ENCODE data around the gene NHLH1. TPM values are rescaled to one million over a fixed set of nuclear protein-coding genes. Genes with fewer than 3 reads are reported as not detected.

NHLH1 gene
- total RNA-seq: under 1 TPM; 0.33 to 0.43 TPM

GRCh38 chr1:160366731-160367515, at the start of gene NHLH1:
Gene NHLH1, plus strand, starts transcription at chr1:160367071. Its CDS starts 3,661 bp downstream, at chr1:160370732.
- ATAC-seq (ENCODE audit: low read depth) (no peak), DNase-seq (no peak)
- peaks cover 14% of the 10 kb centered on the region for H3K4me1 Mint-ChIP-seq
- H3K27ac Mint-ChIP-seq: peak within 1 kb of the TSS; percentile 61
- H3K27me3 Mint-ChIP-seq: no peaks in the 10 kb centered on the region
- no peaks in the 10 kb centered on the region for H3K9me3 Mint-ChIP-seq
- H3K36me3 Mint-ChIP-seq: no peaks in the 10 kb centered on the region
- no peak within 1 kb of the TSS for H3K4me3 Mint-ChIP-seq
- POLR2A ChIA-PET: no interaction called here

- peaks cover 49% of the 10 kb centered on the region for H3K36me3 Mint-ChIP-seq
- DNase-seq (no peak), ATAC-seq (ENCODE audit: low read depth) (no peak)
- no peaks in the 10 kb centered on the region for H3K27me3 Mint-ChIP-seq
- no peak overlapping the region for H3K27ac Mint-ChIP-seq
- H3K4me1 Mint-ChIP-seq: no peaks in the 10 kb centered on the region
- no peak overlapping the region for H3K4me3 Mint-ChIP-seq
- H3K9me3 Mint-ChIP-seq: no peaks in the 10 kb centered on the region
- POLR2A ChIA-PET: no interaction called here
Observed at GRCh38 chr1:160322831-160323230, 44.0 kb upstream of the NHLH1 start.

GRCh38 chr1:160325252-160325651, 41.6 kb upstream of the NHLH1 start:
- Mint-ChIP-seq H3K4me3 (no peak overlapping the region), H3K9me3 (no peaks in the 10 kb centered on the region), H3K27me3 (no peaks in the 10 kb centered on the region), H3K4me1 (no peaks in the 10 kb centered on the region), H3K27ac (no peak overlapping the region), H3K36me3 (peaks cover 35% of the 10 kb centered on the region)
- POLR2A ChIA-PET: no interaction called here
- DNase-seq (no peak), ATAC-seq (ENCODE audit: low read depth) (no peak)

DNA sequence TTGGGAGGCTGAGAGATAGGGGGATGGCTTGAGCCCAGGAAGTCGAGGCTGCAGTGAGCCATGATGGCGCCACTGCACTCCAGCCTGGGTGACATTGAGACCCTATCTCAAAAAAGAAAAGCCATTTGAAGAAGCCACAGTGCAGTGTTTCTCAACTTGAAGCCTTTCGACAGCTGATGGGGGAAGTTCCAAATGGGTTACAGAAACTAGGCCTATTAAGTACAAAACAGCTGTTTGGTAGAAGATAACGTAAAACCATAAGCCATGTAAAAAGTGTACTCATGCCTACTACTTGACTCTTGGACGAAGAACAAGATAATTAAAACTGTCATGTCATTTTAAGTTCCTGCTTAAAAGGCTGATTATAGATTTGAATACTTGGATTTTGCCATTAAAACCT, 40.5 kb upstream of the NHLH1 start:
- Mint-ChIP-seq H3K4me1 (no peaks in the 10 kb centered on the region), H3K4me3 (no peak overlapping the region), H3K9me3 (no peaks in the 10 kb centered on the region), H3K27me3 (no peaks in the 10 kb centered on the region), H3K27ac (no peak overlapping the region), H3K36me3 (peaks cover 30% of the 10 kb centered on the region)
- POLR2A ChIA-PET: no interaction called here
- no peak for DNase-seq
- no peak for ATAC-seq (ENCODE audit: low read depth)

DNA sequence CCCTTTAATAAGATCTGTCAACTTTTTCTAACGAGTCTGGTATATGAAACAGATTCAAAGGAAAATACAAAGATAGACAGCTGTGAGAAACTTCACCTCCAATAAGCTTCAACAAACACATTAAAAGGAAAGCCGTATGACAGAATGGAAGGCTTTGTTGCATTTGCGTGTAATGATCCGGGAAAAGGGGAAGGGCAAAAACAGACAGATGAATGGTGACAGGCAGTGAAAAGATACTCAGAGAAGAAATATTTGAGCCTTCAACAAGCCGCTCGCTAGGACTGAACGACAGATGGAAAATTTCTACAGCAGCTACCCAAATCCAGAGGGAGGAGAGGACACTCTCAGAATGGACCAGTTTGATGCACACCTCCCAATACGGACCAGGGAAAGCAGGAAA, 38.7 kb upstream of the NHLH1 start:
- H3K27ac Mint-ChIP-seq: no peak overlapping the region
- POLR2A ChIA-PET: interaction anchor here (1.2 kb wide), 1 partner anchor 8 kb away, joined by 3 read pairs; no protein-coding TSS in a partner anchor
- ATAC-seq (ENCODE audit: low read depth) (no peak), DNase-seq (no peak)
- no peak overlapping the region for H3K4me3 Mint-ChIP-seq
- H3K36me3 Mint-ChIP-seq: peaks cover 24% of the 10 kb centered on the region
- no peaks in the 10 kb centered on the region for H3K9me3 Mint-ChIP-seq
- no peaks in the 10 kb centered on the region for H3K4me1 Mint-ChIP-seq
- H3K27me3 Mint-ChIP-seq: no peaks in the 10 kb centered on the region

DNA sequence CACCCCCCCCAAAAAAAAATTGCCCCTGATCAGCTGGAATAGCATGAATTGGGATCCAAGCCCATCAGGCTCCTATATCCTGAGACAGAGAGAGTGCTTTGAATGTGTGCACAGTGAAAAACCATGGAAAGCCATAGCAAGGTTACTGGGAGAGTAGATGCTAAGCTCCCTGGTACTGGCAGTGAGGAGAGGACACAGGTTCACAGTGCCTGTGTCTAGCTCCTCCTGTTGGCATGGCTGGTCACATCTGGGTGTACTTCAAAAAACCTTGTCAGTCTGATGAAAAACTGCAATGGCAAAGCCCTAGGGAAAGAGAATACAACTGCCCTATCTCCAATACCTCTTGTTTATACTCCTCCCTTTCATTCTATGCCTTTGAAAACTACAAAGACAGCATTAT, 36.8 kb upstream of the NHLH1 start:
- POLR2A ChIA-PET: no interaction called here
- DNase-seq: no peak
- Mint-ChIP-seq H3K9me3 (no peaks in the 10 kb centered on the region), H3K4me3 (no peak overlapping the region), H3K27ac (no peak overlapping the region), H3K27me3 (no peaks in the 10 kb centered on the region), H3K4me1 (no peaks in the 10 kb centered on the region), H3K36me3 (peaks cover 20% of the 10 kb centered on the region)
- ATAC-seq (ENCODE audit: low read depth): no peak

- no peak overlapping the region for H3K4me3 Mint-ChIP-seq
- H3K4me1 Mint-ChIP-seq: no peaks in the 10 kb centered on the region
- no peak for DNase-seq
- no peak overlapping the region for H3K27ac Mint-ChIP-seq
- no peaks in the 10 kb centered on the region for H3K9me3 Mint-ChIP-seq
- no peak for ATAC-seq (ENCODE audit: low read depth)
- POLR2A ChIA-PET: interaction anchor here (0.5 to 0.7 kb wide), 2 partner anchors 83 to 612 kb away, joined by 3 to 4 read pairs; no protein-coding TSS in a partner anchor
- no peaks in the 10 kb centered on the region for H3K27me3 Mint-ChIP-seq
- H3K36me3 Mint-ChIP-seq: peaks cover 16% of the 10 kb centered on the region
Observed at GRCh38 chr1:160332516-160332915, 34.4 kb upstream of the NHLH1 start.

DNA sequence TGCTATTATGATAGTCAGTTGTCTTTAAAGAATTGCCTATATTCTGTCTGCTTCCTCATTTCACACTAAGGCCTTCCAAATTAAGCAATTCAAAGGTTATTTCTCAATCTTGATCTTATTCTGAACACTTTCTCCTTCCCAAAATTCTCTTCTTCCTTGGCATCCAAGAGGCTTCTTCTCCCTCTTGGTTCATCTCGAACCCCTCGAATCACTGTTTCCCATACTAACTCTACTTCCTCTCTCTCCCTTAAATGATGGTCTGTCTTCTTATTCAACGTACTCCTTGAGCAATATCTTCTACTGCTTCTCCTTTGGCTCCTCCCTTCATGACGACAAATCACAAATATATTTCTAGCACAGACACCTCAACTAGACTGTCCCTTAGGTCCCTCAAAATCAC, 28.3 kb upstream of the NHLH1 start:
- no peaks in the 10 kb centered on the region for H3K27me3 Mint-ChIP-seq
- no peak overlapping the region for H3K27ac Mint-ChIP-seq
- H3K4me1 Mint-ChIP-seq: peaks cover 25% of the 10 kb centered on the region
- POLR2A ChIA-PET: no interaction called here
- H3K36me3 Mint-ChIP-seq: peaks cover 21% of the 10 kb centered on the region
- H3K9me3 Mint-ChIP-seq: no peaks in the 10 kb centered on the region
- ATAC-seq (ENCODE audit: low read depth) (no peak), DNase-seq (no peak)
- no peak overlapping the region for H3K4me3 Mint-ChIP-seq

DNA sequence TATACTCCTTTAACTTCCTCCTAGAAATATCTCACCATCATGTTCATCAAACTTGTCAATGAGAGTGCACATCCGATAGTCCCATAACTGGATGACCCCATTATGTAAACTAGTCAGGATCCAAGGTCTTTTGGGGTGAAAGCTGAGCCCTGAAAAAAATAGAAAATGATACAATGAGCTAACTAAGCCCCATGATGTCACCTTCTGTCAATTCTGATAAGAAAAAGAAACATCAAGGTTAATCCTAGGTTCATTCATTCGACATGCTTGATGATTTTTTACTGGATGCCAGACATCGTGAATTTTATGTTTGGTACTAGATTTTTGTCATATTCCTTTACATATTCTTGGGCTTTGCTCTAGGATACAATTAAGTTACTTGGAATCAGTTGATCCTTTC, 26.7 kb upstream of the NHLH1 start:
- Mint-ChIP-seq H3K36me3 (peaks cover 26% of the 10 kb centered on the region), H3K4me1 (peaks cover 35% of the 10 kb centered on the region), H3K27ac (no peak overlapping the region), H3K4me3 (no peak overlapping the region), H3K27me3 (no peaks in the 10 kb centered on the region), H3K9me3 (no peaks in the 10 kb centered on the region)
- DNase-seq (no peak), ATAC-seq (ENCODE audit: low read depth) (no peak)
- POLR2A ChIA-PET: interaction anchor here (0.5 kb wide), 1 partner anchor 79 kb away, joined by 3 read pairs; no protein-coding TSS in a partner anchor

- no peak for ATAC-seq (ENCODE audit: low read depth)
- POLR2A ChIA-PET: no interaction called here
Observed at GRCh38 chr1:160340866-160341265, 26.0 kb upstream of the NHLH1 start.

GRCh38 chr1:160342526-160342925, 24.3 kb upstream of the NHLH1 start:
- peaks cover 24% of the 10 kb centered on the region for H3K36me3 Mint-ChIP-seq
- H3K4me3 Mint-ChIP-seq: peak overlapping the region; percentile 100
- H3K9me3 Mint-ChIP-seq: no peaks in the 10 kb centered on the region
- ATAC-seq (ENCODE audit: low read depth) (peak; percentile 3), DNase-seq (no peak)
- peaks cover 44% of the 10 kb centered on the region for H3K4me1 Mint-ChIP-seq
- H3K27me3 Mint-ChIP-seq: no peaks in the 10 kb centered on the region
- peak overlapping the region; percentile 100 for H3K27ac Mint-ChIP-seq
- POLR2A ChIA-PET: interaction anchor here (1.6 kb wide), 1 partner anchor 8 kb away, joined by 4 read pairs; no protein-coding TSS in a partner anchor

More at GRCh38 chr1:160340866-160341265, 26.0 kb upstream of the NHLH1 start:
- Mint-ChIP-seq H3K4me3 (peak overlapping the region; percentile 3), H3K27ac (peak overlapping the region; percentile 9), H3K4me1 (peaks cover 35% of the 10 kb centered on the region), H3K27me3 (no peaks in the 10 kb centered on the region), H3K36me3 (peaks cover 26% of the 10 kb centered on the region), H3K9me3 (no peaks in the 10 kb centered on the region)
- DNase-seq: no peak

DNA sequence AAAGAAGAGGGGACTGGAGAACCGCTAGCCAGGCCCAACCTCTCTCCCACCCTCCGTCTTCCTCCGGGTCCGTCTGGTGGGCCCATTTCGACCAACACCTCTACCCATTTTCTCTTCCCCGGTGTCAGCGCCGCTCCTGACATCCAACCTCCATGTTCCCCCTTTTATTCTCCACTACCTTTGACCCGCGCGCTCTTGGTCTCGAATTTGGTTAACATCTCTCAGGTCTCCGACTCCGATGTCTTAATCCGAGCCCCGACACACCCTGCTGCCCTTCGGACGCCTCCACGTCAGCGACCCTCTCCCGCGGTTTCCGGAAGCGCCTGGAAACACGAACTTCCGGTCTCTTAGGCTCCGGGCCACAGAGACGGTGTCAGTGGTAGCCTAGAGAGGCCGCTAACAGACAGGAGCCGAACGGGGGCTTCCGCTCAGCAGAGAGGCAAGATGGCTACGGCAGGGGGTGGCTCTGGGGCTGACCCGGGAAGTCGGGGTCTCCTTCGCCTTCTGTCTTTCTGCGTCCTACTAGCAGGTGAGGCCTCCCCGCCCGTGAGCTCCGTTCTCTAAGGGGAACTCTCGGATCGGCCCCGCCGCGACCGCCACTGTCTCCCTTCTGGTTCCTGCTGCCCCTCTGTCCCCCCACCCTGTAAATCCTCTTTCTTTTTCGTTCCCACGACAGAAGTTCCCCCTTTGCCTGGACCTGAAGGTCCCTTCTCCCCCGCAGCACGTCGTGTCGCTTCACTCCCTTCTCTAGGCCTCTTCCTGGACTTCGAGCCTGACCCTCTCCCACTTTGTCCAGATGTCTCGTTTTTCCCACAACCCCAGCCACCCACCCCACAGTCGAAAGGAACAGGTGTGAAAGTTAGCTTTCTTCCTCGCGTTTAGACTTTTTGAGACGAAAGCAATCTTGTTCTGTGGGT, 23.7 kb upstream of the NHLH1 start, which contains the start of the genes COPA and NCSTN:
TSS of gene COPA (minus strand) at position 298 of the 917 bp plus-strand sequence. CDS start at position 218, 80 bp downstream.
TSS of gene NCSTN (plus strand) at position 431 of the 917 bp plus-strand sequence. CDS start at position 445, 14 bp downstream.
- H3K4me3 Mint-ChIP-seq: peak within 1 kb of the TSS; percentile 100
- H3K27me3 Mint-ChIP-seq: no peaks in the 10 kb centered on the region
- H3K27ac Mint-ChIP-seq: peak within 1 kb of the TSS; percentile 100
- H3K36me3 Mint-ChIP-seq: peaks cover 21% of the 10 kb centered on the region
- ATAC-seq (ENCODE audit: low read depth): peak; percentile 98
- DNase-seq: peak; percentile 84
- H3K9me3 Mint-ChIP-seq: no peaks in the 10 kb centered on the region
- H3K4me1 Mint-ChIP-seq: peaks cover 44% of the 10 kb centered on the region
- POLR2A ChIA-PET: interaction anchor here (0.9 to 1.3 kb wide), 2 partner anchors 10 to 58 kb away, joined by 3 read pairs; partner anchors contain the start of gene PEX19

DNA sequence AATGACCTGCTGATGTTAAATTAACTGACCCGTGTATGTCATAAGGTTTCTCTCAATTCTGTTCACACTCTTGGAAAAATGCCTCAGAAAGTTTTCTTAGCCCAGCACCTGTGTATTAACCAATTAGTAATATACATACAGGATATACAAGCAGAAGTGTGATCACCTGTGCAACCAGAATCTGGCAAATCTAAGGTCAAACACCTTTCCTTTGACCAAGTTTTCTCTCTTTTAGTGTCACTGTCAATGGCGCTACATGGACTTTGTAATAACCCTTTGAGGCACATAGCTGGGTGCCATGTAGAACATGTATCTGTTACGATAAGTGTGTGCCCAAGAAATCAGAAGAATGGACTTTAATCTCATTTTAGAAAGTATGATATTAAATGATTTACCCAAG, 22.6 kb upstream of the NHLH1 start:
- H3K36me3 Mint-ChIP-seq: peaks cover 12% of the 10 kb centered on the region
- peak overlapping the region; percentile 100 for H3K4me3 Mint-ChIP-seq
- H3K27me3 Mint-ChIP-seq: no peaks in the 10 kb centered on the region
- POLR2A ChIA-PET: interaction anchor here (0.7 to 1.3 kb wide), 2 partner anchors 9 to 60 kb away, joined by 3 read pairs; no protein-coding TSS in a partner anchor
- ATAC-seq (ENCODE audit: low read depth): no peak
- peaks cover 38% of the 10 kb centered on the region for H3K4me1 Mint-ChIP-seq
- no peak for DNase-seq
- H3K9me3 Mint-ChIP-seq: no peaks in the 10 kb centered on the region
- H3K27ac Mint-ChIP-seq: peak overlapping the region; percentile 100
